GM19438 (cell line): Measurements from ENCODE around the gene ZNHIT2.
A peak's percentile ranks its signal among the peaks of the same experiment; 100 is the strongest.

ENCODE experiments used
- ATAC-seq: cut with Tn5 transposase; IDR thresholded peaks from one replicate; pipeline ENCODE4 v1.9.1; 2021; ENCODE audit warnings: low read depth; ENCODE audit not compliant: unreplicated experiment

ZNHIT2 gene

DNA sequence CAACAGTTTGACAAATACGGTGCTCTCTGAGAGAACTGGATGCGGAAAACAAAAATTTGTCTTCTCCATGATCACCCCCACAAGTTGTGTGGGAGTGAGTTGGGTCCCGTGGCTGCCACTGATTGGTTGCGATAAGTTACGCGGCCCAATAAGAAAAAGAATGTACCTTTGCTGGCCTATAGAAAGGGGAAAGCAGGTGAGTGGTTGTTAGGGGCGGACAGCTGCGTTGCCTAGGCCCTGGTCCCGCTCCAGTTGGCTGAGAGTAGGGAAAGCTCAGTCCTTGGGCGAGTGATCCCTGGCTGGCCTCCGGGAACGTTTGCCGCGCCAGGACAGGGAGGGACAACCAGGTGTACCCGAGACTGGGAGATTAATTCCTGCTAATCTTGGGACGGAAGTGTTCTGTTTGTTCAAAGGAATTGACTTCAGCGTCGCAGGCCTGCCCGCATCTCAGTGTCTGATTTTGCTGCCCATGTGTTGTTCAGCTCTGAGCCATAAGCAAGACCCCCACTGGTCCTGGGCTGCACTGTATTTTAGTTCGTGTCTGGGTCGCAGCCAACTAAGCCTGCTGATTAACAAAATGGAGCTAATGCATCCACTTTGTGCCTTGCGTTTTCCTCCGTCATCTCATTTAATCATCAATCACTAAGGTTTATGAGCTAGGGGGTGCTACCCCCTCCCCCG lies 17.6 kb upstream of the ZNHIT2 start:
- peak; percentile 55 for ATAC-seq

DNA sequence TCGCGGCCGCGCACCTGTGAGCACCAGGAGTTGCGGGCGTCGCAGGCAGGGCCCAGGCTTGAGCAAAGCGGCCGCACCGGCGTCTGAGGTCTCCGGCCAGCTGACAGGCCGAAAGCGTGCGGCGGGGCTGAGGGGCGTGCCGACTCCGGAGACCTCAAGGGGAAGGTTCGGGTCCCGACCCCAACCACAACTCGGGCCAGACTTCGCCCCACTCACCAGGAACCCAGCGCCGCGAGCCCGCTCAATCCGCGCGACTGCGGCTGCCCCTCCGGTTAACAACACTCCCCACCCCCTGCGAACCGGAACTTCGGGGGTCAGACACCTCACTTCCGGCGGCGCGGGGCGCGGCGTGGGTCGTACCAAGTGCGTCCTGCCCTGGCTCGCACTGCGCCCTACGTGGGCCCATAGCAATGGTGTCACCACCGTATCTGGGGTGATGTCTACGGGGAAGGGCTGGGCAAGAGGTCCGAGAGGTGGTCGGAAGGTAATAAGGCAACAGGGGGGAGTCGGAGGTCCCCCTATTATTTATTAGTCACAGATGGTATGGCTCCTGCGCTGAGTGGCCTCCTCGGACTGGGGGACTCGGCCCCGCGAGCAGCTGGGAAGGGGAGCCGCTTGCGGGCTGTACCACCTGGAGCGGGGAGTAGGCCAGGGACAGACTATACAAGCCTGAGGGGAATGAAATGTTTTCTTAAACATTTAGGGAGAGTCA lies 16.9 kb upstream of the ZNHIT2 start, which contains the start of gene SYVN1:
Gene SYVN1 (minus strand): TSS at position 280 of the 712 bp plus-strand sequence. CDS start 918 bp downstream, outside the sequence.
- peak; percentile 46 for ATAC-seq

DNA sequence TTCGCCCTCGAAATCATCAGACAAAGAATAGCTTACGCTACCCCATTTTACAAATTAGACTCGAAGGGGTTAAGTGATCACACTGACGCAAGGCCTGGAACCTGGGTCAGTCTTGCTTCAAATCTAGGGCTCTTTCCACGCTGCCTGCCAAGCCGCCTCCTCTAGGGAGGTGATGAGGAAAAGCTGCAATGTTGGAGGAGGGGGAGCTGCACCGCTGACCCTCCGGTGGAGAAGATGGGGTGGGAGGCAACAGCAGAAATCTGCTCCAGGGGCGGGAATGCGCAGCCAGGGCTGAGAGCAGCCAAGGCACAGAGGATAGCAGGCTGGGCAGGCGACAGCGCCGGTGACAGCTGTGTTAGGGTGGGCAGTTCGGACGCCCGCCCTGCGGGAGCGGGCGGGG lies 16.2 kb upstream of the ZNHIT2 start:
- ATAC-seq = no peak

DNA sequence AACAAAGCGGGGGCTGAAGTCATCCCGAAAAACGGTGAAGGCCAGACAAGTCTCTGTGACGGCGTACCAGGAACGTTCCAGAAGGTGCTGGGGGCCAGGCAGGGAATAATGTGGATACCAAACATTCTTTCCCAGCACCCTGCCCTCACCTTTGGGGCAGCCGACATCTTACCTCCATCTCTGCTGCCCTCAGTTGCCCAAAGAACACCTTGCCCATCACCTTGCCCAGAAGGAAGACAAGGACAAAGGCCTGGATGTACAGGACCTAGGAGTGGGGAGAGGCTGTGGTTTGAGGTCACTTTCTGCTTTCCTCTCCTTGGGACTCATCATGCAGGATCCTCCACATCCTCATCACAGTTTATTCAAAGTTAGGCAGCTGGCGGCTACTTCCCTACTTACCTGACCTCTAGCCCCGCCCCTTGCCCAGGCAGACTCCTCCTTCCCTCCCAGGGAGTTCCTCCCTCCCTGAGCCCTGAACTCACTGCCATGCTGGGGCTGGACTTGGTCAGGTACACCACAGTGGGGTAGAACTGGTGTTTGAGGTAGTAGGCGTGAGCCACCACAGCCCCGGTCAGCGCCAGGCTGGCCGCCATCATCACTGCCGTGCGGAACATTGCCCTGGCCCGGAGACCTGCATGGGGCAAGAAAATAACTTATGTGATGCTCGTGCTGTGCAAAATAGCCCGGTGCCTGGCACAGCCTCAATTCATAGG lies 15.6 kb upstream of the ZNHIT2 start:
- ATAC-seq = no peak

DNA sequence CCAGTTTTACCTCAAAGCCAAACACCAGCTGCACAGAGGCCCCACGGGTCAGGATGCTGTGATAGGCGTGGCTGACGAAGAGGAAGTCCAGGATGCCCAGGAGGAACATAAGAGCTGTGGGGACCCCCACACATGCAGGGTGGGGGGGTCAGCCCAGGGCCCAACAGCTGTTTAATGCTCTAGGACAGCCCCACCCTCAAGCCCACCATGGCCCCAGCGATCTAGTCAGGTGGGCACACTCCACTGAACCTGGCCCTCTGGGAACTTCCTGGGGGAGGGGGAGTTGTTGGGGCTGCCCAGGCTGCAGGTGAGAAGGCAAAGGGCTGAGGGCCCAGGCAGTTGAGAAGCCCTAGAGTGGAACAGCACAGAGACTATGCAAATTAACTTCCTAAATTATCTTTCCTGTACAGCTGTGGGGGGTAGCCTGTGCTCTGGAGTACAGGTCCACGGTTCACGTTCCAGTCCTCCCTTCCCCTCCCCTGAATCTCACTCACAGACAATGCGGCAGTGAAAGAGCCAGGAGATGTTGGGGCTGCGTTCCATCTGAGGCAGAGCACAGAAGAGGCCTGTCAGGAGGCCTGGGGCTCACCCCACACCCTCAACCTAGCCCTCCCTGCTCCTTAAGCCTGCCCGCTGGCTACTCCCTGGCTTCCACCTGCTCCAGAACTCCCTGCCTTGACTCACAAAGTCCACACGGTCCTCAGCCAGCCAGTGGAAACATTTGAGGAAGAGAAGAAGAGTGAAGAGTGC lies 14.9 kb upstream of the ZNHIT2 start:
- ATAC-seq = no peak

DNA sequence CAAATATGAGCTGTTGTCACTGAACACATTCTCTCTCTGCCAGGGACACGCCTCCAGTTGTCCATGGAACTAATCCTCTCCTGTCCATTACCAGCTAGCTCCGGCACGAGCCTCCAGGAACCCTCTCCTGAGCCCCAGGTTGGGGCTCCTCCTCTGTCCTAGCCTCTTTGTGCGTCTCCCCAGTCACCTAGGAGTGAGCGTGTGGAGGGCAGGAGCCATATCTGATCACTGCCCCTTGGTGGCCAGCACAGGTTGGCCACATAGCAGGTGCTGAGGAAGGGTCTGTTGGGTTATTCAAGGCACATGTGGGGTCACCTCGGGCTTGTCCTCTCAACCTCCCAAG lies 14.4 kb upstream of the ZNHIT2 start:
- no peak for ATAC-seq

DNA sequence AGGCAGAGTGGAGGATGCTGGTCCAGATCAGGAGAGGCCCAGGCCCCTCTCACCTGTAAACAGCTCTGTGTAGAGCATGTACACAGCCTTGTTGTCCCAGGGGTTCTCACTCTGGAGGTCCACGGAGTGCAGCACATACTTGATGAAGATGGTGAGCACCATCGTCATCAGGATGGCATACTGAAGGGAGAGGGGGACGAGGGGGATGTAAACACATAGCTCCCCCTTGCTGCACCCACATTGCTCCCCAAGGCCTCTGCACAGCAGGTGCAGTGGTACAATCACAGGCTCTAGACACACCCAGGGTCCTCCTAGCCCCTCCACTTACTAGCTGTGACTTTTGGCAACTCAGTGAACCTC lies 13.9 kb upstream of the ZNHIT2 start:
- ATAC-seq = no peak

DNA sequence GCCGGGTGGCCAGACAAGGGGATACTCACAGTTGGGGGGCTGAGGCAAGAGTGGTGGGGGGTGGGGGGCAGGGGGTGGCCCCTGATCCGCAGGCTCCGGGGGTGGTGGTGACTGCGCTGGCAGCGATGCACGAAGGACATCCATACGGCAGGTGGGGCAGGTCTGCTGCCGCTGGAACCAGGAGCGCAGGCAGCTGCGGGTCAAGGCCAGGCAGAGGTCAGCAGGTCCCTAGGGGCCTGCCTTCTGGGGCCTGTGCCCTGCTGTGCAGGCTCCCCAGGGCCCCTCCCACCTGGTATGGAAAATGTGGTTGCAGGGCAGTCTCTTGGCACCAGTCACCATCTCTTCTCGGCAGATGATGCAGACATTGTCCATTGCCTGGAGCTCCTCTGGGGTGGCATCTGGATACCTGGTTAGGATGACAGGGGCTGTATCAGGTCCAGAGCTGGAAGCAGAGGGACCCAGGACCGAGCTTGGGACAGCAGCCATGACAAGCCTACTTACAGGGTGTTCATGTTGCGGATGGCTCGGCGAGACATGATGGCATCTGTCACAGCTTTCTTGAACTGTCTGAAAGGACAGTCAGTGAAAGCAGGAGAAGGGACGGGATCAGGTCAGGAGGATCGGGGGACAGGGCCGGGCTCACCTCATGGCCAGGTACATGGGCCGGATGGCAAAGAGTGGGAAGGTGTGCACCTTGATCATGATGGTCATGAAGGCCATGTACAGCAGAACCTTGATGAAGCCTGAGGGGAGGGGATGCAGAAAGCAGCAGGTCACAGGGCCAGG lies 13.3 kb upstream of the ZNHIT2 start:
- ATAC-seq = no peak

DNA sequence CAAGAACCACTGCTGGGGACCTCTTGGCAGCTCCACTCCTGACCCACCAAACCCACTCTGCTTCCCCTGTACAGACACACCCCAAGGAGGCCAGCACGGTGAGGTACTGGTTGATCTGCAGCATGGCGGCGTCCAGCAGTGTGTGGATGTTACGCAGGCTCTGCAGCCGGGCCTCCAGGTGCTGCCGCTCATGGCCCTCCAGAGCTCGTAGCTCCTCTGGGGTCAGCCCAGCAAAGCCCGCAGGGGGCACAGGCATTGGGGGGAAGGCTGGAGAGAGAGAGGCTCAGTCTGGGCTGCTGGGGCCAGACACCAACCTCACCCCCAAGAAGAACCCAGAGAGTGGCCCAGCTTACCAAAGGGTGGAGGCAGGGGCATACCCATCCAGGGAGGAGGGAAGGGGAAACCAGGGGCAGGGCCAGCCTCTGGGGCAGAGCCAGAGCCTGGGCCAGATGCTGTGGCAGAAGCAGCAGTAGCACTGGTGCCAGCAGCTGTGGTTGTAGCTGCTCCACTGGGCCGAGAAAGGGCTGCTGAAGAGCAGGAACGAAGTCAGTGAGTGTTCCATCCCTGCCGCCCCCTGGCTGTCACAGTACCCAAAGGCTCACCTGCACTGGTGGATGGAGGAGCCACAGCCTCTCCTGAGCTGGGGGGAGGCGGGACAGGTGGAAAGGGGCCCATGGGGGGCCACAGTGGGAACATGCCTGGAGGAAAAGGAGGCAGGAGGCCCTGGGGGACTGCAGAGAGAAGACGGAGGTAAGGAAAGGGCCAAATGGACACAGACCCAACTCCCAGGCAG lies 12.3 kb upstream of the ZNHIT2 start:
- no peak for ATAC-seq

DNA sequence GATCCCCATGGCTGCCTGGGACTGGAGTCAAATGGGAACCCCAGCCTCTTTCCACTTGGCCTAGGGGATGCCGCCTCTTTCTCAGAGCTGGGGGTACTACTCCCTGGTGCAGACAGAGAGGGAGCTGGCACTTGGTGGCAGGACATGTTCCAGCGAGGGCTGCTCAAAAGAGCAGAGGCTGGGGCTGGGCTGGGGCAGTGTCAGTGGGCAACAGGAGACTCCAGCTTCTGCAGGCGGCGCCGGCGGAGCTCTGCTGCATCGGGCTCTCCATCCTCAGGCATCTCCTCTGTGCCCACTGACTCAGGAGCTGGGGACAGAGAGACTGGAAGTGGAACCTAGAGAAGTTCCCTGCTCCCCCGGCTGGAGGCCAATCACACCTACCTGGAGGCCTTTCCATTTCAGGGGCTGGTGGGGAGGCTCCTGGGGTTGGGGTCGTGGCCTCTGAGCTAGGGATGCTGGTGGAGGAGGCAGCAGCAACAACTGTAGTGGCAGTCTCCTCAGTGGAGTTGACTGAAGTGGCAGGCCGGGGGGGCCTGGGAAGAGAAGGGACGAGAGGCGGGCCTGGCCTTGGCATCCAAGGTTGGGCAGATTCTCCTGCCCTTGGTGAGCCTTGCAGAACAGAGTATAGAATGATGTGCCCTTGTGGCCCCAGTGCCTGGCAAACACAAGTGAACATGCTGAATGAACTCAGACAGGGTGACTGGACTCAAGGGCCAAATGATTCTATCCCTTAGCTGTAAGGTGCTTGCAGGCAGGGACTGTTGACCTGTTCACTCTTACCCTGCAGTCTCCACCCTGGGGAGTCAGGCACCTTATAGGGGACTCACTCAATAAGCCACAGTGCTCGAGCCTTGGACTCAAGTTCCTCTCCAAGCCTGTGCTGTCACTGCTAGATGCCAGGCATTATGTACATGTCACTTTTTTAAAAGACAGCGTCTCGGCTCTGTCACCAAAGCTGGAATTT lies 11.0 kb upstream of the ZNHIT2 start:
- no peak for ATAC-seq

DNA sequence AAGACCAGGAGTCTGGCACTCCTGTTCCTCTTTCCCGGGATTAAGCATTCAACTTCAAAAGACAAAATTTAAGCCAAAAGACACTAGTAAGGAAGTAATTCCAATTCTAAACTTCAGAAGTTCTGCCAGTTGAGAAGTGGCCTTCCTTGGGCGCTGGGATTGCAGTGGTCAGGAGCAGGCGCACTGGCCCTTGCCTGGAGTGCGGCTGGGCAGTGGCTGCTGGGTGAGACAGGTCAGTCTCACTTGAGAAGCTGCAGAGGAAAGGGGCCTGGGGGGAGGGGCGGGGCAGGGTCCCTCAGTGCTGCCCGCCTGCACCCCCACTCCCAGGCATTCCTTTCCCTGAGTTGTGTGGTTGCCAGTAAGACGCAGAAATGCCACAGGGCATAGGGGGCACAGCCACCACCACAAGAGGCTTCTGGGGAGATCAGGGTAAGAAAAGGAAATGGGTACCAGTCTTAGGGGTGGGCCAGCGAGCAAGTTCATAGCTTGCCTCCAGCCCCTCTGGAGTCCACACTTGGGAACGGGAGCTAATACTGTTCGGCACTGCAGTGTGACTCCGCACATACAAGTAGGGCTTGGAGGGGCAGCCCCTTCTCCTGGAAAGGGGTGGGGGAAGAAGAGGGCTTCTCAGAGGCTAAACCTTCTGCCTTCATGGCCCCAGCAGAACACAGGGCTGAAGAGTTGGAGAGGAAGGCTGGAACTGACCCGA lies 10.1 kb upstream of the ZNHIT2 start:
- no peak for ATAC-seq

DNA sequence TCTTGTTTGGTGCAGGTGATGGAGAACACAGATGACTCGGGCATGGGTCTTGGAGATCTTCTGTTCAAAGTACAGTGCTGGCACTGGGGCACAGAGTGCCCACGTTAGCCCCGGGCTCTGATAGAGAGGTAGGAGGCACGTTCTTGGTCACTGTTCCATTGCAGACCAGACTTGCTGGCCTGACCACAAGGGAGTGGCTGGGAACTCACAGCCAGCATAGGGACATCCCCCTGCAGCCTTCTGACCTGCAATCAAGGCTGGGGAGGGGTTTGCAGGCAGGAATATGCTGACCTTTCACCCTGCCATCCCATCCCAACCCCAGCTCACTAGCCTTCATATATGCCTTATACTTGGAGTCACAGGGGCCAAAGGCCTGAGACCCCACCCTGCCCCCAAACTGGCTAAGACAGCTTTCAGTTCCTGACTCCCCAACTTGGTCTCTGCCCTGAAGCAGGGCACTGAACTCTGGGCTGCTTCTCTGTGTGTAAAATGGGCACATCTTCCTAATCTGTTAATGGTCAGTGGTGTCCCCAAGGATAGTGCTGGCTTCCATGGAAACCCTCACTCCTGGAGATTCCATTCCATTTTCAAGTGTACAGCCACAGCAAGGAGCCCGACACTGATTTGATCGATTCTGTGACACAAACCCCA lies 9.2 kb upstream of the ZNHIT2 start:
- no peak for ATAC-seq

DNA sequence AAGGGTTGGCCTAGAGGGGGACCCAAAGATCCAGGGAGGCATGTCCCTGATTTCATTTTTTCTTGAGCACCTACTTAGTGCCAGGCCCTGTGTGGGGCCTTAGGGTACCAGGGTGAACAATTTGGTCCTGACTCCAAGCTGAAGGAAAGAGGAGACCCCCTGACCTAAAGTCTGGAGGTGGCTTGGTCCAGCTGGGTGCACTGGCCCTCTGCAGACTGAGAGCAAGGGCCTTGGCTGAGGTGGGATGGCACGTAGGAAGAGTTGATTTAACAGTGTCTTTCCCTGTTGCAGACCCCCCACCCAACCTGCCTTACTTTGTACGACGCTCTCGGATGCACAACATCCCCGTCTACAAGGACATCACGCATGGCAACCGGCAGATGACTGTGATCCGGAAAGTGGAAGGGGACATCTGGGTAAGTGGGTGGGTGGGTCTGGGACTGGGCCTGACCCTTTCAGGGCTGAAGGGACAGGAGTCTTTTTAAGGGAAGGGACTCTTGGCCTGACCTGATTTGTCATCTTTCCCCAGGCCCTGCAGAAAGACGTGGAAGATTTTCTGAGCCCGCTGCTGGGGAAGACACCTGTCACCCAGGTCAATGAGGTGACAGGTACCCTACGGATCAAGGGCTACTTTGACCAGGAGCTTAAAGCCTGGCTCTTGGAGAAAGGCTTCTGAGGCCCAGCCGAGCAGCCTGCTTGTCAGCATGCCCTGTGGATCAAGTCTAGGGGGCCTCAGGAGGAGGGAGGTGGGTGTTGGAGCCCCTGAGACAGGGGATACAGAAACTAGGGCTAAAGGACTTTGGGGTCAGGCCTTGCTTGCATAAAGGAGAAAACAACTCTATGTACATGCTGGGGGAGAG lies 7.9 kb upstream of the ZNHIT2 start:
- no peak for ATAC-seq

DNA sequence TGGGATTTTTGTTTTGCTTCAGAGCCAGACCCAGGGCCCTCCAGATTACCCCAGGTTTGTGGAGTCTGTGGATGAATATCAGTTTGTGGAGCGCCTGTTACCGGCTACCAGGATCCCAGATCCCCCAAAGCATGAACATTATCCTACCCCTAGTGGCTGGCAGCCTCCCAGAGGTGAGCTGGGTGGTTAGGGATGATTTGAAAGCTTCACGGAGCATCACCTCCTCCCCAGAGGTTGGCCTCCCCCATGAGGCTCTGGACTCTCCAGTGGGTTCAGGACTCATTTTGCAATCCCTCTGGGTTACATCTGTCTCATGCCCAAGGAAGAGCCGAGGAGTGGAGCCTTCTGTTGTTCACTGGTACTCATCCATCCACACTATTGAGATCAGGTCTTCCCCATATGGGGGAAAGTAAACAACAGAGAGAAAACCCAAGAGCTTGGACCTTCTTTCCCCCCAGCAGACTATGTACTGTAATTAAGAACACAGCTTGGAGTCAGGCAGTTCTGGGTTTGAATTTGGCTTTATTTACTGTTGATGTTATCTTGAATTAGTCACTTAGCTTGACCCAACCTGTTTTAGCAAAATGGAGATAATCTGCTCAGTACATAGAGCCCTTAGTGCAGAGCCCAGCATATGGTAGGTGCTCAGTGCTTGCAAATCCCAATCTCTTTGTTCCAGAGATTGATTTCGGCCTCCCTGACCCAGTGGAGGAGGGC lies 7.1 kb upstream of the ZNHIT2 start:
- no peak for ATAC-seq

DNA sequence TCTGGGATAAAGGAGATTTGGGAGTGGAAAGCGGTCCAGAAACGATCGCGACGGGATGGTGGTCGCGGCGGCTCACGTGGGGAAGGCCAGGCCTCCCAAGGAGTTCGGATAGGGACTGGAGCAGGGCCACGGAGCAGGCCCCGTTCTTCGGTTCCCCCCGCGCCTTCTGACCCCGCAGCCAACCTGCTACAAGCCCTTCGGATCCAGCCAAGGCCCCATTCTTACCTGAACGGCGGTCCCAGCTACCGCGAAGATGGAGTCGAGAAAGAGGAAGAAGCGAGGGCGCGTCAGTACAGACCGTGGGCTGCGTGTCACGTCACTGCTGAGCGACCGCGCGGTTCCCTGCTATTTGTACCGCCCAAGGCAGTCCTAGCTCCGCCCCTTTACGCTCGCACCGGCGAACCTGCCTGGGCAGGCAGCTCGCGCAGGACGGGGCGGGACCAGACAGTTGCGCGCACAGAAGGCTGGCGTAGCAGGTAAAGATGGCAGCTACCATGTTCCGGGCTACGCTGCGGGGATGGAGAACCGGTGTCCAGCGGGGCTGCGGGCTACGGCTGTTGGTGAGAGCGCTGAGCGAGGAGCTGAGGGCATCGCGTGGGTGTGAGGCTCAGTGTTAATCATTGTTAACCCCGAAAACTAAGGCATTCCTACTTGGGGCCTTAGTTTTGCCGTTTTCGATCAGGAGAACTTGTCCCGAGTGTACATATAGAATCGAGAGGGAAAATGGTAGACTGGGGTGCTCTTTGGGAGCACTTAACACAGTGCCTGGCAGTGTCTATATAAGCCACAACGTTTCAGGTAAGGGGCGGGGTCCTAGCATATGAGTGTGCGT lies 4.6 kb upstream of the ZNHIT2 start, which contains the start of the genes FAU and MRPL49:
Gene FAU (minus strand): TSS at position 270 of the 832 bp plus-strand sequence. CDS start 321 bp downstream, outside the sequence.
Gene MRPL49 (plus strand): TSS at position 457 of the 832 bp plus-strand sequence. CDS start 26 bp downstream, at position 483.
- ATAC-seq = peak; percentile 65
